Measurements from ENCODE around the gene ALOX5AP.
"Not testable (repeated sequence)": the region's sequence is repeated elsewhere in the genome, so short reads cannot be mapped to it uniquely, and the experiment has no call there.

The ALOX5AP gene

GRCh38 chr13:30739237-30739528 is 3.8 kb downstream of the ALOX5AP start:
- no peak for DNase-seq

DNA sequence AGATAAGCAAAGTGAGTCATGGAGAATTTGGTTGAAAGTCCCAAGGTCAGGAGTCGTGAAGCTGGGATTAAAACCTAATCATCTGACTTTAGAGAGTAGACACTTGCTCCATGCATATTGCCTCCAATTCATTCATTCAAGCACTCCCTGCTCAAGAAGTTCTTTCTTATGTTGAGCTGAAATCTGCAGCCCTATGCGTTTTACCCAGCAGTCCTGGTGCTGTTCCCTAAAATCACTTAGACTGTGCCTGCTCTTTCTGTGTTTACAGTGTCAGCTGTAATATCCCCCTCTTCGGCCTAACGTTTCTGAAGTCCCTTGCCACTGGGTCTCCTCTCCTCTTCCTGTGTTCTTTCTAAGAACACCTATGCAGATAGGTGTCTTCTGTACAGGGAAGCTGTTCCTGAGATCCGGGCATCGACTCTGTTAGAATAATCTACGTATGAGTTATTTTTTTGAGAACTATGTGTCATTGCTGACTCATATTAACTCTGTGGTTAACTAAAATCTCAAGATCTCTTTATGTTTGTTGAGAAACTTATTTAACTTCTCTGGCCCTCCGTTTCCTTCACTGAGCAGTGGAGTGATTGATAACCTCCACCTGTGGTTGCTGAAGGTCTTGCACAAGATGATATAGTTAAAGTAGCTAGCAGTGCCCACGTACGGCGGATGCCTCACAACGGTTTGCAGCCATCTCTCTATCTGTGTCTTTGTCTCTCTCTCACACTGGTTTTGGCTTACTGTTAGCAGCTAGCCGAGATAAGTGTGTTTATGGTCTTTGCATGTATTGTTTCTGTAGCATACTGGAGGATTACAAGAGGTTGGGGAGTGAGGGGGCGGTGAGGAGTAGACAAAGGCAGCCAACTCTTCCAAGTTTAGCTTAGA is 4.7 kb downstream of the ALOX5AP start:
- peak; percentile 72 for DNase-seq

GRCh38 chr13:30742901-30743300 is 7.6 kb downstream of the ALOX5AP start:
- no peak for DNase-seq

GRCh38 chr13:30743319-30744055 is 8.1 kb downstream of the ALOX5AP start:
- DNase-seq = no peak

DNA sequence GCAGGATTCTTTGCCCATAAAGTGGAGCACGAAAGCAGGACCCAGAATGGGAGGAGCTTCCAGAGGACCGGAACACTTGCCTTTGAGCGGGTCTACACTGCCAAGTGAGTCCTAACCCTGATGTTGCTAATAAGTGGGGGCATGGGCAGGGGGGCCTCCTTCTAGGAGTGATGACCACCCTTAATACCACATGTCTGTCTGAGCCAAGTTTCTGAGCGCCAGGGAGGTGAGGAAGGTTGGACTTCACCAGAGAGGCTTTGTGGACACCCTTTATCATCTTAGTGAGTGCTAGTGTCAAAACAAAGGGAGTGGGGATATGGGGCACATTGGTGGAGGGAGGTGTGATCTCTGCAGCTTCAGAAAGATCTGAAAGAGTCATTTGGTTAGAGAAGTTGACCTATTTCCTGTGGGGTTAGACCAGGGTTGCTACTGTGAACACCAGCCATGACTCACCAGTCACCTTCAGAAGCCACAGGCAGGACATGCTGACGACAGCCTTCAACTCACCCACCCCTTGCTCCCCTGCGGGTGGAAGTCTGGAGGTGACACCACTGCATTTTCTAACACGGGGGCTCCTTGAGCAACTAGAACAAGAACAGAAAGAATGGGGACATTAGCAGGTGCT is 8.8 kb downstream of the ALOX5AP start:
- DNase-seq = peak; percentile 84

GRCh38 chr13:30744681-30745077 is 9.3 kb downstream of the ALOX5AP start:
- no peak for DNase-seq

DNA sequence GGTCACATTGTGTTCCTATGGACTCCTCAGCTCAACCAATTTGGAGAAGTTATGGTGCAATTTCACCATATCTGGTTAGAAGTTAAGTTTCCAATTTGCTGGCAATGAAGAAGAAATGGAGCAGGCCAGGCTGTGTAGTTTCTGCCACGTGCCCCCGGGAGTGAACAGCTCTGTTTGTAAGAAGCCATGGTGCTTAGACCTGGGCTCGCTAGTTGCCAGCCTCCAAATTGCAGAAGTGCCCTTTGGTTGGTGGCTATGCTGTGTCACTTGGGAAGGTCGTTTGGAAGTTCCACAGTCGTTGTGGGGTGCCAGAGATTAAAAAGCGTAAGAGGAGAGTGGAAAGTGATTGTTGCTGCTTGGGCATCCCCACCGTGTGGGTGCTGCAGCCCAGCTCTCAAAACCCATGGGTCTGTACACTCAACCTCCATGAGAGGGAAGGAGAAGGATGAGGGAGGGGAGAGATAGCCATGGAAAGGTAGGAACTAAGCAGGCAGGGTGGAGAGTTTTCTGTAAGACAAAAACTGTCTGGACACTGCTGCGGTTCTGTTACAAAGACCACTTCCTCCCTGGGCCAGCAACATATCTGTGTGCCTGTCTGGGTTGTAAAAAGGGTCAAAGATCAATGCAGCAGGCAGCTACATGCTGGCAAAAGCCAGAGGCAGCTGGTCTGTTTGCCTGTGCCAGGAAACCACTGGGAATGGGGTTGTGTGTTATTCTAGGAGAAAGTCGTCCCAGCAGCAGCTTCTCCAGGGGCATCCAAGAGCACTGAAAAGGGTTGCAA is 10.8 kb downstream of the ALOX5AP start:
- no peak for DNase-seq

- DNase-seq = no peak
These were observed 11.4 kb downstream of the ALOX5AP start for GRCh38 chr13:30746791-30747190.

GRCh38 chr13:30747845-30748244 is 12.5 kb downstream of the ALOX5AP start:
- not testable (repeated sequence) for DNase-seq

GRCh38 chr13:30748717-30749116 is 13.4 kb downstream of the ALOX5AP start:
- DNase-seq = no peak

- DNase-seq = no peak
These were observed 14.7 kb downstream of the ALOX5AP start for GRCh38 chr13:30750036-30750435.

GRCh38 chr13:30751183-30751933 is 16.0 kb downstream of the ALOX5AP start:
- no peak for DNase-seq

- no peak for DNase-seq
These were observed 17.0 kb downstream of the ALOX5AP start for GRCh38 chr13:30752201-30752797.

DNA sequence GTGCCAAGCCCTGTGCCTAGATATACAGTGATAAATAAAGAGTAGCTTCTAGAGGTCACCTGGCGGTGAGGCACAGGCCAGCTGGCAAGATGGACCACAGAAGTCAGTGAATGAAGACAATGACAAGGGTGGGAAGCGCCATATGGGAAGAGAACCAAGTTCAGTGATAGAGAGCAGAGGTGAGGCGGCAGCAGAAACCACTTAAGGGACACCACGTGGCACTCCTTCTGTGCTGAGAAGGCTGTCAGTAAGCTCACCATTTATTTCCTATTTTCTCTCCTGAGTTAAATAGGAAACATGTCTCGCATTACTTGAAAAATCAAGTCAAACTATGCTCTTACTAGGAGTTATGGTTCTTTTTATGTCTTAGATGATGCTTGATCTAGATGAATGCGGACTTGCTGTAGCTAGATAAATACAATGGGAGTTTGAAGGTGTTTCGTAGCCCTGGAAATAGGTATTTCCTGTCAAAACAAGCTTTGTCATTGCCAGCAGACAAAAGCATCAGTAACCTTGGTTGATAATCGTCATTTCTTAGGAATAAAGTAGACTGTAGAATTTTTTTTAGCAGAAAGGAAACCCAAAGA is 17.8 kb downstream of the ALOX5AP start:
- DNase-seq = no peak

DNA sequence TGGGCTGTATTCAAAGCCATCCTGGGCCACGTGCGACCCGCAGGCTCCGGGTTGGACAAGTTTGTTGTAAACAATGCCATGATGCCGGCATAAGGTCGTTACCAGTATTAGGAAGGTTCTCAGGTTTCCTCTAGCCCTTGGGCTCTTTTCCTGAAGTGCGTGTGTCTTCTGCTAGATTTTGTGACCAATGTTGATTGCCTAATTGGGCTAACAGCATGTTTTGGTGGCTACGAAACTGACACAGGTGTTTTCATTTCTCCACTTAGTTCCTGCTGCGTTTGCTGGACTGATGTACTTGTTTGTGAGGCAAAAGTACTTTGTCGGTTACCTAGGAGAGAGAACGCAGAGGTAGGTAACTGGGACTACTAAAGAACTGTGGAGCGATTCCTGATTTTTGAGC is 20.3 kb downstream of the ALOX5AP start:
- no peak for DNase-seq

DNA sequence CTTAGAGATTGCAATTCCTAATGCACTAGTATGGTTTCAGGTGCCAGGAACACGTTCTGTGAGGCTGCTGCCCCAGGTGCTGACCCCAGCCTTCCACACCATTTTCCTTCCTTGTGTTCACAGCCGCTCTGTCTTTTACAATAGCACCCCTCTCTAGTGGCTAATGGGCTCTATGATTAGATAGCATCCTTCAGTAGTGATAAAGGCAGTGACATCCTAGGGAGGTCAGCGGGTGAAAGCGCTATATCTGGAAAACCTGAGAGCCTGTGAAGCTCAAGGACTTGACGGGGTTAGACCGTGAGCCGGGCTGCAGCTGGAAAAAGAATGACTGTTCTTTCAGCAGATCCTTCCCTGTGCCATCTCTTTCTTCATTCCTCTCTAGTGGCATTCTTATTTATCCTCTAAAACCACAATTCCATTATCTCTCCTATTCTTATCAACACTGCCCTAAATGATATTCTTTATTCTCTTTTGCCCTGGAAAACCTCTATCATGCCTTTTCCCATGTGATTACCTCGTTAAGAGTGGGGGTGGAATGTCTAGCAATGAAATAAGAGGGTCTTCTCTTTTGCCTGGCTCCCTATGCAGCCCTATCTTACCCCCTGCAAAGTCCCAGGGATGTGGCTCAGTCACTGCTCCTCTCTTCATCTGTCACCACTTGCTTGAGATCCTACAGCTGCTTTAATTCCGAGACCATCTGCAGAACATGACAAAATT is 21.8 kb downstream of the ALOX5AP start:
- no peak for DNase-seq

GRCh38 chr13:30759748-30760147 is 24.4 kb downstream of the ALOX5AP start:
- DNase-seq = no peak

GRCh38 chr13:30762643-30763042 is 27.3 kb downstream of the ALOX5AP start:
- DNase-seq = no peak

DNA sequence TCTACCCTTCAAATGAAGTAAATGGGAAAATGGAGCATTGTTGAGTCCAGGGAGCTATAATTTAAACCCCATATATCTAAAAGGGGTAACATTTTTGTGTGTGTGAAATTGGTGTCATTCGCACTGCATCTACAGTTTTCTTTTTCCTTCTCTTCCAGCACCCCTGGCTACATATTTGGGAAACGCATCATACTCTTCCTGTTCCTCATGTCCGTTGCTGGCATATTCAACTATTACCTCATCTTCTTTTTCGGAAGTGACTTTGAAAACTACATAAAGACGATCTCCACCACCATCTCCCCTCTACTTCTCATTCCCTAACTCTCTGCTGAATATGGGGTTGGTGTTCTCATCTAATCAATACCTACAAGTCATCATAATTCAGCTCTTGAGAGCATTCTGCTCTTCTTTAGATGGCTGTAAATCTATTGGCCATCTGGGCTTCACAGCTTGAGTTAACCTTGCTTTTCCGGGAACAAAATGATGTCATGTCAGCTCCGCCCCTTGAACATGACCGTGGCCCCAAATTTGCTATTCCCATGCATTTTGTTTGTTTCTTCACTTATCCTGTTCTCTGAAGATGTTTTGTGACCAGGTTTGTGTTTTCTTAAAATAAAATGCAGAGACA is 28.6 kb downstream of the ALOX5AP start:
- no peak for DNase-seq

- no peak for DNase-seq
These were observed 30.9 kb downstream of the ALOX5AP start for GRCh38 chr13:30766231-30766630.
